SH-SY5Y (cell line): ENCODE data around the gene ITPKA.

Source experiments
- GATA2 ChIP-seq: IDR thresholded peaks from 2 replicates; pipeline ENCODE4 v1.6.1; 2011; ENCODE audit warnings: mild to moderate bottlenecking, low read depth, low read length

ITPKA gene

GRCh38 chr15:41550066-41550775 is 56.5 kb downstream of the ITPKA start:
- TF ChIP-seq GATA2: no peak
